HG02588 (cell line): ENCODE data around the gene ATP2A3.

Experiments used
- ATAC-seq: cut with Tn5 transposase; IDR thresholded peaks from one replicate; pipeline ENCODE4 v1.9.1; 2021; ENCODE audit warnings: mild to moderate bottlenecking, moderate library complexity; ENCODE audit not compliant: unreplicated experiment

Gene ATP2A3

GRCh38 chr17:3914312-3914670, 49.9 kb downstream of the ATP2A3 start:
- peak; percentile 40 for ATAC-seq

- peak; percentile 48 for ATAC-seq
These were observed 50.5 kb downstream of the ATP2A3 start for GRCh38 chr17:3913531-3914311.

DNA sequence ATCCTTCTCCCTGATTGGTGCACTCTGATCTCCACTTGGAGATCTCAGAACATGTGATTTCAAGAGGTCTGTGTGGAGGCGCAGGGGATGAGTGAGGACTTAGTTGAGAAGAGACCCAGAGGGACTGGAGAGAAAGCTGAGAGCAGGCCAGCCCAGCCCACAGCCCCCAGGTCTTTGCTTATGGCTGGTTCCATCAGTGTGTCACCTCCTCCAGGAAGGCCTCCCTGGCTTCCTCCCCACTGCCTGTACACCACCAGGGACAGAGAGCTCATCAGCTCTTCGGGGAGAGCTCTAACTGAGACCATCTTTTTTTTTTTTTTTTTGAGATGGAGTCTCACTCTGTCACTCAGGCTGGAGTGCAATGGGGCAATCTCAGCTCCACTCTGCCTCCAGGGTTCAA, 51.4 kb downstream of the ATP2A3 start:
- no peak for ATAC-seq

DNA sequence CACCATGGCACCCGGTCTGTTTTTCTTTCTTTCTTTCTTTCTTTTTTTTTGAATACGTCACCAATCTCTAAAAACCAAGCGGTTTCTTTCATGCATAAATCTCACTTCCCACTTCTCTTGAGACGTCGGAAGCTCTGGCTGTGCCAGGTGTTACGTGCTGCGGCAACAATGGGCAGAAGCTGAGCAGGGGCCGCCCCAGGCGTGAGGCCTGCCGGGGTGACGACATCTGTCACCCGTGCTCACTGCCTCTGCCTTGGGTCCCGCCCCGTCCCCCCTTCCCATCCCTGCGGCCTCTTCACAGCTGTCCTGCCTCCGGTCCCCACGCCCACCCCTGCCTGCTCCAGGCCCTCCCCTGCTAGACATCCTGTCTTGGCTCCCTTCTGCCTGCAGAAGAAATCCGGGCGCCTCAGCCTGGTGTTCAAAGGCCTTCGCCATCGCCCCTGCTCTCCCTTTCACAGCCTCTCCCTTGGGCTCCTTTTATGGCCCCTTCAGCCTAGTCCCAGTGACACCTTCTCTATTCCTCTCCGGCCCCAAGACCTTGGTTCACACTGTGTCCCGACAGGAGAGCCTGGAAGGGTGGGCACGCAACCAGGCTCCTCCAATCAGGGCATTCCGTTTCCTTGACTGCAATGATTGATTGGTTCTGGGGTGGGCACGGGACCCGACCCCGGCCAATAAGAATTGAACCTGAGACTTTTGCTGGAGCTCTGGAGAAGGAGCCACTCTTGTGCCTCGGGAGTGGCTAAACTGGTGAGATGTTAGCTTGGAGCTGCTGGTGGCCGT, 52.8 kb downstream of the ATP2A3 start:
- peak; percentile 64 for ATAC-seq

DNA sequence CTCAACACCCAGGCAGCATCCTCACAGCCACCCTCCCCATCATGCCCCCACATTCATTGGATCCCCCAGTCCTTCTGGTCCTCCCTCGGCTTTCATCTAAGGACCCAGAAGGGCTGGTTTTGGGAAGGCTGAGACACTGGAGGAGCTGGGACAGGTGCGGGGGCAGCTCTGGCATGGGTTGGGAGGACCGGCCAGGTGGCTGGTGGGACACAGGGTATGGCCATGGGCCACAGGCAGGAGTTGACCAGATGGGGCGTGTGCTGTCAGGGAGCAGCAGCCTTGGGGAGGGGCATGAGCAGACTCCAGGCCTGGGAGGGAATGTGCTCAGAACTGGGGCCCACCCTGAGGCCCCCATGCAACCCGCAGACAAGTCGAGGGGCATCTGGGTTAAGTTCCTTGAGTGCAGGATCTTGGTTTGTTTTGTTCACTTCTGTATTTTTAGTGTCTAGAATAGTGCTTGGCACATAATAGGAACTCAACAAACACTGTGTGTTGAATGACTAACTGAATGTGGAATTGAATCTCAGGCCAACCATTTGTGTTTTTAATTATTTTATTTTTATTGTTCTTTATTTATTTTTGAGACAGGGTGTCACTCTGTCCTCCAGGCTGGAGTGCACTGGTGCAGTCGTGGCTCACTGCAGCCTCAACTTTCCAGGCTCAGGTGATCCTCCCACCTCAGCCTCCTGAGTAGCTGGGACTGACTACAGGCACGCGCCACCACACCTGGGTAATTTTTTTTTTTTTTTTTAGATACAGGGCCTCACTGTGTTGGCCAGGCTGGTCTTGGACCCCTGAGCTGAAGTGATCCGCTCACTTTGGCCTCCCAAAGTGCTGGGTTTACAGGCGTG, 53.6 kb downstream of the ATP2A3 start:
- ATAC-seq: no peak

GRCh38 chr17:3909257-3909656, 55.0 kb downstream of the ATP2A3 start:
- no peak for ATAC-seq

DNA sequence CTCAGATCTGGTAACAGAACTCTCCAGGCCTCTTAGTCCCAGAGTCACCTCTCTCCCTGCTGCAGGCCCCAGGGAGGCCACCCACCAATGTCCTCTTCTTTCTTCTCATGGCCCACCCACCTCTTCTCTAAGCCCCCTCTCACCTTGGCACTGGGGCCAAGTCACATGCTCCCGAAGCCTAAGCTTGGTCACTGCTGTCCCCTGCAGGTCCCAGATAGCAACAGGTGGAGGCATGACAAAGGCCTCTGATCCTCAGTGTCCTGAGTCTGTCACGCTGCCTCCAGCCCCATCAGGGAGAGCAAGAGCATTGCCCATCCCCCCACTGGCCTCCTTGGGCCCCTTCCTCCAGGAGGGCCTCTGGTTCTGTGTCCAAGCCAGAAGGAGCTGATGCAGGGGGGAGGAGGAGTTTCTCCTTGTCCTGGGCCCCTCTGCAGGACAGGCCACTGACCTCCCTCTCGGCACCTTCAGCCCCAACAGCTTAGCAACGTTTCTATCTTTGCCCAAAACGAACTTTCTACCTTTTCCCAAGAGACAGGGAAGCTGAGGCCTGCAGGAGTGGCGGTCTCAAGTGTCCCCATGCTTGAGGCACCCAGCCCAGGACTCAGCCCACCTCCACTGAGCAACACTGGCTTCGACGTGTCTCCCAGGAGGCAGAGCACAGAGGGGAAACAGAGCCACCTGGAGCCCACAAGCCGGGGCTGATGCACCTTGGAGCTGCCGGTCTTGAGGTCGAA, 56.6 kb downstream of the ATP2A3 start:
- ATAC-seq: no peak

DNA sequence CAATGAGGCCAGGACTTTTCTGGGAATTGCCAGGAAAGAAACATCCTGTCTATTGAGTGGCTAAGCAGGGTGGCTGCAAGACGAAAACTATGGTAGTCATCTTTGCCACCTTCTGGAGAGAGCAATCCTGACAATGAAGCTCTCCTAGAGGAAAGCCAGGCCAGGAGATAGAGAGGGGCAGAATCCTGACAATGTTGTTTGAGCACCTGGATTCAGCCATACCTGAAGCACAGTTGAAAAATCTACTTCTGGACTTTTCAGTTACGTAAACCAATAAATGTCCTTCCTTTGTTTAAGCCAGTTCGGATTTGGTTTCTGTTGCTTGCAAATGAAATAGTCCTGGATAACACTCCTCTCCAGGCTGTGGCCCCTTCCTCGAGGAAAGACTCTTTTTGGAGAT, 57.4 kb downstream of the ATP2A3 start:
- ATAC-seq: no peak

GRCh38 chr17:3905017-3905520, 59.2 kb downstream of the ATP2A3 start:
- ATAC-seq: no peak

GRCh38 chr17:3904501-3904900, 59.7 kb downstream of the ATP2A3 start:
- no peak for ATAC-seq

DNA sequence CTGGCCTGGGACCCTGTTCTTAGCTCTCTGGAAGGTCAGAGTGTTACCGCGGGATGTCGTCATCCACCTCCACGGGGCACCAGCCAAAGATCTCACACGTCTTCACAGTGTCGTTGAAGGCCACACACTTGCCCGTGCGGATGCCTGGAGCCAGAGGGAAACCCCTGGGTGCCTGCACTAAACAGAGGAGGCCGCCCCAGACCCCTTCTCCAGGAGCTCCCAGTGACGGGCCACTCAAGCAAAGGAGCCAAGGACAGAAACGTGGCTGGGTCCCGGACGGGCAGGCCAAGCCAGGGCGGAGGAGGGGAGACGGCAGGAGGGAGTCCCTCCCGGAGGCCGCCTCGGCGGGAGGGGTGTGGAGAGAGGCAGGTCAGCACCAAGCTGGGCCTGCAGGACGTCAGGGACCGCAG, 60.4 kb downstream of the ATP2A3 start:
- no peak for ATAC-seq

GRCh38 chr17:3903051-3903825, 61.0 kb downstream of the ATP2A3 start:
- ATAC-seq: no peak

- ATAC-seq: no peak
These were observed 63.6 kb downstream of the ATP2A3 start for GRCh38 chr17:3900646-3901045.

- no peak for ATAC-seq
These were observed 66.5 kb downstream of the ATP2A3 start for GRCh38 chr17:3897731-3898130.

GRCh38 chr17:3896968-3897235, 67.3 kb downstream of the ATP2A3 start:
- ATAC-seq: no peak

DNA sequence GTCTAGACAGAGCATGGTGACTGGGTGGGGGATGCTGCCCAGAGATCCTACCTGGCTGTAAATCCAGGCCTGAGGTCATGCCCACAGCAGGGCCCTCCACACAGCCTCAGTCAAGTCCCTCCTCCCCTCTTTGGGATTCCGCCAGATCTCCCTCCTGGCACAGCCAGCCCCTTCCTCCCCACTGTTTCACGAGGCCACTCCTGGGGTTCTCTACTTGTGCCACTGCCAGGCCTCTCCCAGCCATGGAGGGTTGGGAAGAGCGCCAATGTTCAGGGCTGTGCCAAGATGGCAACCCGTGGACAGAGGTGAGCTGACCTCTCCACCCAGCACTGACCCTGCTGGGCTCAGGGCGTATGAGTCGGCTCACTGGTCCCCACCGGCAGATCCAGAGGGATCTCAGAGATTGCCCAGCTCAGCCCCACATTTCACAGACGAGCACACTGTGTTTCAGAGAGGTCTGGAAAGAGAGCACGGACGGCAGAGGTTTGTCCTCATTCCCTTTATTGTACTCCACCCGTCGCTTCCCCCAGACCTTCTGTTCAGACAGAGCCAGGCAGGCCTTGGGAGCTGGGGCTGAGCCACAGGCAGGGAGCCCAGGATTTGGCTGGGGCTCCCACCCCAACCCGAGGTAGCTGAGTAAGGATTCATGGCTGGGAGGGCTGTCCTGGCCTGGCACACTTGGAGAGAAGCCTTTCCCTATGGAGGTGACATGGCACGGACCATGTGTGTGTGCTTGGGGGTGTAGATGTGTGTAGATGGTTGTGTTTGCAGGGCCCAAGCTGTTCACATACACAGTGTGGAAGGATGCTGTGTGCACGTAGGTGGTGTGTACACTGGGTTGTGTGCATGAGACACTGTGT, 67.9 kb downstream of the ATP2A3 start:
- no peak for ATAC-seq

DNA sequence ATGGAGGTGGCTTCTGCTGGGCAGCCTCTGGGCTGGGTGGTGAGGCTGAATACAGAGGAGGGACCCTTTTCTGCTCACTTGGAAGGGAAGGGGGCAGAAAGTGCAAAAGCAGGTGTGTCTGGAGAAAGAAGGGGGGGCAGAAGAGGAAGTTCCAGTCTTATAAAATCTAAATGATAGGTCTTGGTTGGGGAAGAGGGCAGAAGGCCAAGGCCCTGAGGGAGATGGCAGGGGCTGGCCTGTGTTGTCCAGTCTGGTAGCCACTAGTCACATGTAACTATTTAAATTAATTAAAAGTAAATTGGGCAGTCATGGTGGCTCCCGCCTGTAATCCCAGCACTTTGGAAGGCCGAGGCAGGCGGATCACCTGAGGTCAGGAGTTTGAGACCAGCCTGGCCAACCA, 68.9 kb downstream of the ATP2A3 start:
- ATAC-seq: no peak

DNA sequence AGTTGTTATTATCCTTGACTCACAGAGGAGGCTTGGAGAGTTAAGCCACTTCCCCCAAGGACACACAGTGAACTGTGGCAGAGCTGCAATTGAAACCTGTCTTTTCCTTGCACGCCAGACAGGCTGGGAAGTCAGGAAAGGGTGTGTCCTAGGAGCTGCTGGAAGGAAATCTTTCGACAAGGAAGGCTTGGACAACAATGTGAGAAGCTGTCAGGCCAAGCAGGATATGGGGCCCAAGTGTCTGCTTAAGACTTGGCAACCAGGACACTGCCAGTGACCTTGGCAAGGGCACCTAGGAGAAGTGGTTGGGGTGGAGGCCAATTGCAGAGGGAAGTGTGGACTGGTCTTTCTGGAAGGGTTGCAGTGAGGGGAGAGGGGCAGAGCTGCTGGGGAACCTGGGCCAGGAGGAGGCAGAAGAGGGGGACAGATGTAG, 69.3 kb downstream of the ATP2A3 start:
- no peak for ATAC-seq

GRCh38 chr17:3894188-3894587, 70.0 kb downstream of the ATP2A3 start:
- ATAC-seq: no peak
